ENCODE results near the gene SLC17A1. TPM values are rescaled to one million over a fixed set of nuclear protein-coding genes. Genes with fewer than 3 reads are reported as not detected.

SLC17A1 gene
- total RNA-seq, 1 donor from 2014 or later: not detected

- H3K27ac Mint-ChIP-seq (ENCODE audit: unreplicated experiment): no peak overlapping the region
- no peak for TF ChIP-seq CTCF (IDR thresholded peaks at IDR 0.05; ENCODE audit: unreplicated experiment)
- DNase-seq (ENCODE audit: low spot score): no peak
- H3K4me3 Mint-ChIP-seq (ENCODE audit: unreplicated experiment): no peak overlapping the region
- H3K36me3 Mint-ChIP-seq (ENCODE audit: low read depth, unreplicated experiment): no peaks in the 10 kb centered on the region
- no peaks in the 10 kb centered on the region for H3K27me3 Mint-ChIP-seq (ENCODE audit: unreplicated experiment)
- H3K9me3 Mint-ChIP-seq (ENCODE audit: unreplicated experiment): no peaks in the 10 kb centered on the region
- H3K4me1 Mint-ChIP-seq (ENCODE audit: unreplicated experiment): peaks cover 7% of the 10 kb centered on the region
These were observed 75.2 kb downstream of the SLC17A1 start for GRCh38 chr6:25756382-25757363.

GRCh38 chr6:25755483-25755882 is 76.4 kb downstream of the SLC17A1 start:
- no peak overlapping the region for H3K27ac Mint-ChIP-seq (ENCODE audit: unreplicated experiment)
- no peaks in the 10 kb centered on the region for H3K36me3 Mint-ChIP-seq (ENCODE audit: low read depth, unreplicated experiment)
- no peaks in the 10 kb centered on the region for H3K9me3 Mint-ChIP-seq (ENCODE audit: unreplicated experiment)
- H3K4me3 Mint-ChIP-seq (ENCODE audit: unreplicated experiment): no peak overlapping the region
- TF ChIP-seq CTCF (IDR thresholded peaks at IDR 0.05; ENCODE audit: unreplicated experiment): no peak
- DNase-seq (ENCODE audit: low spot score): no peak
- H3K27me3 Mint-ChIP-seq (ENCODE audit: unreplicated experiment): no peaks in the 10 kb centered on the region
- peaks cover 7% of the 10 kb centered on the region for H3K4me1 Mint-ChIP-seq (ENCODE audit: unreplicated experiment)

- Mint-ChIP-seq H3K27me3 (ENCODE audit: unreplicated experiment) (peaks cover 2% of the 10 kb centered on the region), H3K27ac (ENCODE audit: unreplicated experiment) (no peak within 1 kb of the TSS), H3K4me3 (ENCODE audit: unreplicated experiment) (no peak within 1 kb of the TSS), H3K36me3 (ENCODE audit: low read depth, unreplicated experiment) (no peaks in the 10 kb centered on the region), H3K9me3 (ENCODE audit: unreplicated experiment) (no peaks in the 10 kb centered on the region), H3K4me1 (ENCODE audit: unreplicated experiment) (peaks cover 7% of the 10 kb centered on the region)
- TF ChIP-seq CTCF (IDR thresholded peaks at IDR 0.05; ENCODE audit: unreplicated experiment): no peak
- no peak for DNase-seq (ENCODE audit: low spot score)
These were observed 77.3 kb downstream of the SLC17A1 start, which contains the start of gene SLC17A4 for GRCh38 chr6:25754535-25754934. TSS of gene SLC17A4 (plus strand) at chr6:25754742. CDS start at chr6:25761963, 7,221 bp downstream.

GRCh38 chr6:25753079-25753478 is 78.8 kb downstream of the SLC17A1 start:
- no peak for TF ChIP-seq CTCF (IDR thresholded peaks at IDR 0.05; ENCODE audit: unreplicated experiment)
- H3K27me3 Mint-ChIP-seq (ENCODE audit: unreplicated experiment): peaks cover 2% of the 10 kb centered on the region
- no peak overlapping the region for H3K4me3 Mint-ChIP-seq (ENCODE audit: unreplicated experiment)
- no peaks in the 10 kb centered on the region for H3K9me3 Mint-ChIP-seq (ENCODE audit: unreplicated experiment)
- H3K36me3 Mint-ChIP-seq (ENCODE audit: low read depth, unreplicated experiment): no peaks in the 10 kb centered on the region
- peaks cover 12% of the 10 kb centered on the region for H3K4me1 Mint-ChIP-seq (ENCODE audit: unreplicated experiment)
- H3K27ac Mint-ChIP-seq (ENCODE audit: unreplicated experiment): no peak overlapping the region
- no peak for DNase-seq (ENCODE audit: low spot score)

- Mint-ChIP-seq H3K36me3 (ENCODE audit: low read depth, unreplicated experiment) (no peaks in the 10 kb centered on the region), H3K9me3 (ENCODE audit: unreplicated experiment) (no peaks in the 10 kb centered on the region), H3K4me3 (ENCODE audit: unreplicated experiment) (no peak overlapping the region), H3K27me3 (ENCODE audit: unreplicated experiment) (peaks cover 2% of the 10 kb centered on the region), H3K27ac (ENCODE audit: unreplicated experiment) (no peak overlapping the region), H3K4me1 (ENCODE audit: unreplicated experiment) (peaks cover 13% of the 10 kb centered on the region)
- TF ChIP-seq CTCF (IDR thresholded peaks at IDR 0.05; ENCODE audit: unreplicated experiment): no peak
- DNase-seq (ENCODE audit: low spot score): no peak
These were observed 80.9 kb downstream of the SLC17A1 start for GRCh38 chr6:25750906-25751305.

All from endothelial cell (in vitro differentiated cells).